Heart left ventricle (tissue), 16 donors: Measurements from ENCODE around the gene UGT3A2. TPM values are rescaled to one million over a fixed set of nuclear protein-coding genes. Genes with fewer than 3 reads are reported as not detected.

Experiments used
- ATAC-seq, 4 donors: fragments of 200-7000 bp; cut with Tn5 transposase; one replicate each; pipeline ENCODE4 v1.9.1; 2020 to 2022; ENCODE audit warnings: moderate library complexity in 4 of 4, mild to moderate bottlenecking in 3 of 4, moderate number of reproducible peaks in 1 of 4
- DNase-seq, 5 donors: peaks; one replicate each; pipeline ENCODE4 v3.0.0-alpha.2; 2020
- H3K27ac ChIP-seq, 12 donors: fragments of 200-600 bp; sonication (generic) in 4 of 12; one replicate each; pipeline versions ENCODE4 v1.5.0 to v1.8.0; 2016 to 2022; ENCODE audit warnings: mild to moderate bottlenecking in 2 of 12
- H3K27me3 ChIP-seq, 9 donors: fragments of 200-600 bp; sonication (generic) in 2 of 9; one replicate each; pipeline versions ENCODE4 v1.5.1 to v1.8.0; 2016 to 2022; ENCODE audit warnings: mild to moderate bottlenecking in 3 of 9
- H3K36me3 ChIP-seq, 9 donors: fragments of 200-600 bp; sonication (generic) in 2 of 9; one replicate each; pipeline versions ENCODE4 v1.5.0 to v1.8.0; 2018 to 2022; ENCODE audit warnings: mild to moderate bottlenecking in 2 of 9
- H3K4me1 ChIP-seq, 12 donors: fragments of 200-600 bp; sonication (generic) in 4 of 12; one replicate each; pipeline versions ENCODE4 v1.5.0 to v1.8.0; 2016 to 2022; ENCODE audit warnings: mild to moderate bottlenecking in 3 of 12
- H3K4me3 ChIP-seq, 12 donors: fragments of 200-600 bp; sonication (generic) in 4 of 12; one replicate each; pipeline versions ENCODE4 v1.5.0 to v1.8.0; 2017 to 2022; ENCODE audit warnings: mild to moderate bottlenecking in 9 of 12, moderate library complexity in 4 of 12
- H3K9me3 ChIP-seq, 12 donors: fragments of 200-600 bp; sonication (generic) in 4 of 12; one replicate each; pipeline versions ENCODE4 v1.5.0 to v1.8.0; 2016 to 2022; ENCODE audit warnings: mild to moderate bottlenecking in 1 of 12
- POLR2A ChIP-seq, 2 donors: fragments of 450-650 bp; IDR thresholded peaks; one replicate each; pipeline ENCODE4 v1.6.1; 2017; ENCODE audit warnings: antibody characterized with exemption in 2 of 2, mild to moderate bottlenecking in 2 of 2, moderate library complexity in 2 of 2
- WGBS, 4 donors: extraction: QIAGEN DNeasy Blood & Tissue Kit in 2 of 4; methylation state at CpG; one replicate each; pipeline versions ENCODE4 v1.1.5 to v1.1.7; 2013 to 2018; 5-methylcytosine and 5-hydroxymethylcytosine counted together
- intact Hi-C, 10 donors: fragments of 100-400 bp; cut with DNase I; formaldehyde crosslinking; loops; one replicate each; pipeline versions ENCODE4 v1.11.1 to v1.14.2; 2022
- polyA plus RNA-seq, 2 donors: library from polyadenylated mRNA; stranded (reverse); fragments of 200-250 nt; gene quantifications; one replicate each; pipeline ENCODE4 v1.2.3, GENCODE V29; 2013
- total RNA-seq, 9 donors: library from RNA; depleted of rRNA in 2 of 9; stranded (reverse); fragments of >200 nt in 2 of 9; fragmentation: NEBNext Ultra II Directional in 3 of 9; extraction: Animal tissue kit (Norgen Biotek cat#: 25700) in 3 of 9; gene quantifications; one replicate each; pipeline versions ENCODE4 v1.1.0 to v1.2.4, GENCODE V29; 2016 to 2023
- TF ChIP-seq, protein P1 (sequence below), 12 donors: fragments of 200-600 bp; sonication (generic) in 4 of 12; IDR thresholded peaks; one replicate each; pipeline versions ENCODE4 v1.5.0 to v1.8.0; 2018 to 2022; ENCODE audit warnings: antibody characterized with exemption in 12 of 12, mild to moderate bottlenecking in 5 of 12
- donor health status: ischemic (EF 13 %, LVEDD 7.1; RV severe dilation, severe dysfunction).
- donor health status: healthy with polysubstance abuse.
- donor health status: DM: no; HTN: yes; CAD: no.
- donor health status: DM: no; HTN: no; CAD: no.
- donor health status: ischemic (EF 25% LVEDD 6.9; RV normal size, moderate dysfunction).
- donor health status: ischemic (EF 25% LVEDD 5.7; RV mildly dilated, moderate dysfunction).
- donor health status: healthy.
- donor health status: DM: yes; HTN: yes; CAD: no.
- donor health status: ischemic (EF 35%, LVEDD 5.7; RV mildly dilated, moderate dysfunction).
- donor health status: nonischemic (EF 11% LVEDD 7.7; RV severe dilation, severe dysfunction).
- donor health status: DM: yes; HTN: yes; CAD: no.
- donor health status: PGD.
- donor health status: ischemic (EF 29% LVEDD 5.4; RV normal size, mild dysfunction).
- donor health status: nonischemic (EF 23%, LVEDD 6.1; RV moderate dilation, normal function).

Gene UGT3A2
- total and polyA plus RNA-seq, 11 donors: 0.32 TPM; not detected in 10

DNA sequence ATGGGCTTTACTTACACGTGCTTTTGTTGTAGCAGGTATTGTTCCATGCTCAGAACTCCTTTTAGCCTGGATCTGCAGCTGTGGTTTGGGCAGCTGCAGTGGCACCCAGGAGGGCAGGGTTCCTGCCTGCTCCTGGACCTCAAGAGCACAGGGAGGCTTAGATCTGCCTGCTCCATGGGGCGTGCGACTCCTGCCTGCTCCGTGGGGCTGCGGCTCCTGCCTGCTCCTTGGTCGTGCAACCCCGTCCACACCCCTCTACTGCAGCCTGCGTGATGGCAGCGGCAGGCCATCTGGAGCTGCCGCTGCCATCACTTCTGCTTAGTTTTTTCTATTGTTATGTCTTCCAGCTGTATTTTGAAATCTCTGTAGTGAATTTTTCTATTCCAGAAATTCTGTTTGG is 11.7 kb upstream of the UGT3A2 start:
- H3K4me1 ChIP-seq: no peaks in the 10 kb centered on the region
- intact Hi-C loops: no loop called here
- peaks cover 0 to 10% (median 5%) of the 10 kb centered on the region in 9 donors for H3K27me3 ChIP-seq
- TF ChIP-seq, protein P1, sequence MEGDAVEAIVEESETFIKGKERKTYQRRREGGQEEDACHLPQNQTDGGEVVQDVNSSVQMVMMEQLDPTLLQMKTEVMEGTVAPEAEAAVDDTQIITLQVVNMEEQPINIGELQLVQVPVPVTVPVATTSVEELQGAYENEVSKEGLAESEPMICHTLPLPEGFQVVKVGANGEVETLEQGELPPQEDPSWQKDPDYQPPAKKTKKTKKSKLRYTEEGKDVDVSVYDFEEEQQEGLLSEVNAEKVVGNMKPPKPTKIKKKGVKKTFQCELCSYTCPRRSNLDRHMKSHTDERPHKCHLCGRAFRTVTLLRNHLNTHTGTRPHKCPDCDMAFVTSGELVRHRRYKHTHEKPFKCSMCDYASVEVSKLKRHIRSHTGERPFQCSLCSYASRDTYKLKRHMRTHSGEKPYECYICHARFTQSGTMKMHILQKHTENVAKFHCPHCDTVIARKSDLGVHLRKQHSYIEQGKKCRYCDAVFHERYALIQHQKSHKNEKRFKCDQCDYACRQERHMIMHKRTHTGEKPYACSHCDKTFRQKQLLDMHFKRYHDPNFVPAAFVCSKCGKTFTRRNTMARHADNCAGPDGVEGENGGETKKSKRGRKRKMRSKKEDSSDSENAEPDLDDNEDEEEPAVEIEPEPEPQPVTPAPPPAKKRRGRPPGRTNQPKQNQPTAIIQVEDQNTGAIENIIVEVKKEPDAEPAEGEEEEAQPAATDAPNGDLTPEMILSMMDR (IDR thresholded peaks at IDR 0.05): no peak
- no peak for TF ChIP-seq POLR2A (IDR thresholded peaks at IDR 0.05)
- DNase-seq: no peak
- H3K27ac ChIP-seq: no peak overlapping the region
- no peak for ATAC-seq
- H3K4me3 ChIP-seq: no peak overlapping the region
- no peaks in the 10 kb centered on the region for H3K36me3 ChIP-seq
- H3K9me3 ChIP-seq: no peaks in the 10 kb centered on the region
- WGBS, 4 donors: 67 to 78% (median 73%) methylated on average over 10 of the region's 10 CpGs

DNA sequence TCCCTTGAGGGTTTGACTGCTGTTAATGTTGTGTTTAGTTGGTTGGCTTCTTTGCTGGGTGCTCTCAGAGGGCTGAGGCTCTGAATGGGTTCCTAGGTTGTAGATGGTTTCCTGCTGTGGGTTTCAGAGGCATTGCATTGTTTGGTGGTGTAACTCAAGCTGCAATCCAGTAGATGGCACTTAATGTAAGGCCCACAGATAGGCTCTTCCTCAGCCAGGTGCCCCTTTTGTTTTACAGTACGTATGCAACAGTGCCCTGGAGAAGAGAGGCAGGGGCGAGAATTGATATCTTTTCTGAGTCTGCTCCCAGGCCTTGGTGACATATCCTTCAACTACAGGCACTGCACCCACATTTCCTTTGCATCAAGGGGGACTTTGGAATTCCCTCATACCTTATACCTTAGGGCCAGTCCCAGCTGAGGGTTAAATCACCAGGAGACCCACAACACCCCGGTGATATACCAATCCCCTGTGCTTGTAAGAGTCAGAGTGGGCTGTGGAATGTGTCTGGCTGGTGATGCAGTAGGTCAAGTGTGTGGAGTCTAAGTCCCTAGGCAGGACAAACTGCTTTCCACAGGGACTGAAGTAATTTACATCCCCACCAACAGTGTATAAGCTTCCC is 7.0 kb upstream of the UGT3A2 start:
- Histone ChIP-seq H3K9me3 (no peaks in the 10 kb centered on the region), H3K27me3 (peaks cover 0 to 6% (median 0%) of the 10 kb centered on the region in 9 donors), H3K27ac (no peak overlapping the region), H3K36me3 (no peaks in the 10 kb centered on the region), H3K4me3 (no peak overlapping the region), H3K4me1 (no peaks in the 10 kb centered on the region)
- WGBS, 4 donors: 37 to 55% (median 52%) methylated on average over 3 of the region's 3 CpGs
- intact Hi-C loops: no loop called here
- TF ChIP-seq, protein P1 (IDR thresholded peaks at IDR 0.05): no peak
- no peak for TF ChIP-seq POLR2A (IDR thresholded peaks at IDR 0.05)
- ATAC-seq: no peak
- DNase-seq: no peak

- Histone ChIP-seq H3K4me3 (peak overlapping the region in 5 of 12 donors; percentile 3 to 33 (median 21)), H3K27ac (no peak overlapping the region), H3K36me3 (no peaks in the 10 kb centered on the region), H3K9me3 (no peaks in the 10 kb centered on the region), H3K4me1 (no peaks in the 10 kb centered on the region), H3K27me3 (peaks cover 0 to 16% (median 10%) of the 10 kb centered on the region in 9 donors)
- intact Hi-C loops: no loop called here
- ATAC-seq (no peak), DNase-seq (no peak)
- TF ChIP-seq, protein P1 (IDR thresholded peaks at IDR 0.05): no peak
- TF ChIP-seq POLR2A (IDR thresholded peaks at IDR 0.05): no peak
- 48 to 61% (median 54%) methylated on average over 9 of the region's 9 CpGs for WGBS, 4 donors
These were observed 4.2 kb upstream of the UGT3A2 start for GRCh38 chr5:36070687-36071571.

- TF ChIP-seq, protein P1 (IDR thresholded peaks at IDR 0.05): no peak
- TF ChIP-seq POLR2A (IDR thresholded peaks at IDR 0.05): no peak
- Histone ChIP-seq H3K9me3 (no peaks in the 10 kb centered on the region), H3K4me3 (no peak overlapping the region), H3K27ac (no peak overlapping the region), H3K4me1 (no peaks in the 10 kb centered on the region), H3K36me3 (no peaks in the 10 kb centered on the region), H3K27me3 (peaks cover 0 to 37% (median 10%) of the 10 kb centered on the region in 9 donors)
- DNase-seq (no peak), ATAC-seq (no peak)
- intact Hi-C loops: no loop called here
- WGBS, 4 donors: 88 to 95% (median 91%) methylated on average over 5 of the region's 5 CpGs
These were observed 2.1 kb upstream of the UGT3A2 start for GRCh38 chr5:36068751-36069281.
